HEK293 (cell line): Measurements from ENCODE around the gene CCDC30.

Experiments used
- MEIS1 ChIP-seq: sonication (generic); formaldehyde crosslinking; IDR thresholded peaks from 2 replicates; pipeline ENCODE4 v1.8.1; 2022; ENCODE audit warnings: missing genetic modification reagents, mild to moderate bottlenecking, borderline replicate concordance
- RBAK ChIP-seq: fragments of 450-650 bp; formaldehyde crosslinking; IDR thresholded peaks from 2 replicates; pipeline ENCODE4 v1.5.1; 2016; ENCODE audit warnings: missing biosample characterization, missing genetic modification characterization
- SALL2 ChIP-seq: fragments of 450-650 bp; formaldehyde crosslinking; IDR thresholded peaks from 2 replicates; pipeline ENCODE4 v1.5.0; 2017; ENCODE audit warnings: missing biosample characterization, mild to moderate bottlenecking, missing genetic modification characterization, borderline replicate concordance
- ZNF133 ChIP-seq: fragments of 450-650 bp; formaldehyde crosslinking; IDR thresholded peaks from 2 replicates; pipeline ENCODE4 v1.5.1; 2016; ENCODE audit warnings: missing biosample characterization, missing genetic modification characterization
- ZNF138 ChIP-seq: fragments of 450-650 bp; formaldehyde crosslinking; IDR thresholded peaks from 2 replicates; pipeline ENCODE4 v1.5.1; 2016; ENCODE audit warnings: missing biosample characterization, missing genetic modification characterization, borderline replicate concordance
- ZNF335 ChIP-seq: fragments of 450-650 bp; formaldehyde crosslinking; conservative IDR thresholded peaks from 2 replicates; pipeline ENCODE4 v1.5.1; 2016; ENCODE audit warnings: missing biosample characterization, missing genetic modification characterization
- ZNF37A ChIP-seq: fragments of 450-650 bp; IDR thresholded peaks from 2 replicates; pipeline ENCODE4 v1.5.1; 2018; ENCODE audit warnings: missing biosample characterization, missing genetic modification characterization
- ZNF530 ChIP-seq: fragments of 450-650 bp; formaldehyde crosslinking; IDR thresholded peaks from 2 replicates; pipeline ENCODE4 v1.5.1; 2016; ENCODE audit warnings: low read depth, missing biosample characterization, missing genetic modification characterization
- ZNF664 ChIP-seq: fragments of 450-650 bp; formaldehyde crosslinking; IDR thresholded peaks from 2 replicates; pipeline ENCODE4 v1.5.1; 2016; ENCODE audit warnings: missing biosample characterization, missing genetic modification characterization
- TF ChIP-seq, protein P1 (sequence below): fragments of 450-650 bp; formaldehyde crosslinking; IDR thresholded peaks from 2 replicates; pipeline ENCODE4 v1.5.1; 2016; ENCODE audit warnings: missing biosample characterization, missing genetic modification characterization
- TF ChIP-seq, protein P2 (sequence below): fragments of 450-650 bp; formaldehyde crosslinking; IDR thresholded peaks from 2 replicates; pipeline ENCODE4 v1.5.1; 2016; ENCODE audit warnings: missing biosample characterization, missing genetic modification characterization
- TF ChIP-seq, protein P3 (sequence below): IDR thresholded peaks from 2 replicates; pipeline ENCODE4 v1.6.1; 2011; ENCODE audit warnings: mild to moderate bottlenecking, low read depth, low read length, borderline replicate concordance
- TF ChIP-seq, protein P4 (sequence below): sonication (generic); formaldehyde crosslinking; IDR thresholded peaks from 2 replicates; pipeline ENCODE4 v1.8.1; 2022; ENCODE audit warnings: mild to moderate bottlenecking, moderate library complexity, missing genetic modification reagents

DNA sequence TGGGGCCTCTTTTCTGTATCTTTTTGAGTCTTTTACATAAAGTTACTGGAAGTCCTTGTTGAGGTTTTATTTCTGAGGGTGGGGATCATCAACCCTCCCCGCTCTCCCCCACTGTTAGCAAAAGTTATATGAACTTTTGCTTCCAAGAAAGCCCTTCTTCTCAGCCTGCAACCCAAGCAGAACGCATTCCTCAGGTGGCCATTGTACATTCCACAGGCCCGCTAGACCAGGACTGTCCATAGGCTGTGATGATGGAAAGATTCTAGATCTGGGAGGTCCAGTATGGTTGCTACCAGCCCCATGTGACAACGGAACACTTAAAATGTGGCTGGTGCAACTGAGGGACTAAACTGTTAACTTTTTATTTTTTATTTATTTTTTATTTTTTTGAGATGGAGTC is 207.3 kb downstream of the CCDC30 start:
- TF ChIP-seq, protein P1, sequence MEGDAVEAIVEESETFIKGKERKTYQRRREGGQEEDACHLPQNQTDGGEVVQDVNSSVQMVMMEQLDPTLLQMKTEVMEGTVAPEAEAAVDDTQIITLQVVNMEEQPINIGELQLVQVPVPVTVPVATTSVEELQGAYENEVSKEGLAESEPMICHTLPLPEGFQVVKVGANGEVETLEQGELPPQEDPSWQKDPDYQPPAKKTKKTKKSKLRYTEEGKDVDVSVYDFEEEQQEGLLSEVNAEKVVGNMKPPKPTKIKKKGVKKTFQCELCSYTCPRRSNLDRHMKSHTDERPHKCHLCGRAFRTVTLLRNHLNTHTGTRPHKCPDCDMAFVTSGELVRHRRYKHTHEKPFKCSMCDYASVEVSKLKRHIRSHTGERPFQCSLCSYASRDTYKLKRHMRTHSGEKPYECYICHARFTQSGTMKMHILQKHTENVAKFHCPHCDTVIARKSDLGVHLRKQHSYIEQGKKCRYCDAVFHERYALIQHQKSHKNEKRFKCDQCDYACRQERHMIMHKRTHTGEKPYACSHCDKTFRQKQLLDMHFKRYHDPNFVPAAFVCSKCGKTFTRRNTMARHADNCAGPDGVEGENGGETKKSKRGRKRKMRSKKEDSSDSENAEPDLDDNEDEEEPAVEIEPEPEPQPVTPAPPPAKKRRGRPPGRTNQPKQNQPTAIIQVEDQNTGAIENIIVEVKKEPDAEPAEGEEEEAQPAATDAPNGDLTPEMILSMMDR (tag by site-specific recombination), result no peak
- TF ChIP-seq, protein P2, sequence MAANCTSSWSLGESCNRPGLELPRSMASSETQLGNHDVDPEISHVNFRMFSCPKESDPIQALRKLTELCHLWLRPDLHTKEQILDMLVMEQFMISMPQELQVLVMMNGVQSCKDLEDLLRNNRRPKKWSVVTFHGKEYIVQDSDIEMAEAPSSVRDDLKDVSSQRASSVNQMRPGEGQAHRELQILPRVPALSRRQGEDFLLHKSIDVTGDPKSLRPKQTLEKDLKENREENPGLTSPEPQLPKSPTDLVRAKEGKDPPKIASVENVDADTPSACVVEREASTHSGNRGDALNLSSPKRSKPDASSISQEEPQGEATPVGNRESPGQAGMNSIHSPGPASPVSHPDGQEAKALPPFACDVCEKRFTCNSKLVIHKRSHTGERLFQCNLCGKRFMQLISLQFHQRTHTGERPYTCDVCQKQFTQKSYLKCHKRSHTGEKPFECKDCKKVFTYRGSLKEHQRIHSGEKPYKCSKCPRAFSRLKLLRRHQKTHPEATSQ, result no peak
- no peak for TF ChIP-seq ZNF138 (tag by site-specific recombination)
- TF ChIP-seq, protein P3, sequence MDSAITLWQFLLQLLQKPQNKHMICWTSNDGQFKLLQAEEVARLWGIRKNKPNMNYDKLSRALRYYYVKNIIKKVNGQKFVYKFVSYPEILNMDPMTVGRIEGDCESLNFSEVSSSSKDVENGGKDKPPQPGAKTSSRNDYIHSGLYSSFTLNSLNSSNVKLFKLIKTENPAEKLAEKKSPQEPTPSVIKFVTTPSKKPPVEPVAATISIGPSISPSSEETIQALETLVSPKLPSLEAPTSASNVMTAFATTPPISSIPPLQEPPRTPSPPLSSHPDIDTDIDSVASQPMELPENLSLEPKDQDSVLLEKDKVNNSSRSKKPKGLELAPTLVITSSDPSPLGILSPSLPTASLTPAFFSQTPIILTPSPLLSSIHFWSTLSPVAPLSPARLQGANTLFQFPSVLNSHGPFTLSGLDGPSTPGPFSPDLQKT, result no peak
- TF ChIP-seq SALL2, result no peak
- TF ChIP-seq MEIS1 (CRISPR knock-in tag), result no peak
- TF ChIP-seq, protein P4, sequence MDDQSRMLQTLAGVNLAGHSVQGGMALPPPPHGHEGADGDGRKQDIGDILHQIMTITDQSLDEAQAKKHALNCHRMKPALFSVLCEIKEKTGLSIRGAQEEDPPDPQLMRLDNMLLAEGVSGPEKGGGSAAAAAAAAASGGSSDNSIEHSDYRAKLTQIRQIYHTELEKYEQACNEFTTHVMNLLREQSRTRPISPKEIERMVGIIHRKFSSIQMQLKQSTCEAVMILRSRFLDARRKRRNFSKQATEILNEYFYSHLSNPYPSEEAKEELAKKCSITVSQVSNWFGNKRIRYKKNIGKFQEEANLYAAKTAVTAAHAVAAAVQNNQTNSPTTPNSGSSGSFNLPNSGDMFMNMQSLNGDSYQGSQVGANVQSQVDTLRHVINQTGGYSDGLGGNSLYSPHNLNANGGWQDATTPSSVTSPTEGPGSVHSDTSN (CRISPR knock-in tag), result no peak
- no peak for TF ChIP-seq RBAK (tag by site-specific recombination)
- no peak for TF ChIP-seq ZNF133 (tag by site-specific recombination)
- no peak for TF ChIP-seq ZNF664 (tag by site-specific recombination)
- no peak for TF ChIP-seq ZNF335 (tag by site-specific recombination)
- no peak for TF ChIP-seq ZNF530 (tag by site-specific recombination)
- no peak for TF ChIP-seq ZNF37A (tag by site-specific recombination)
